Kidney (tissue), 14 donors: Measurements from ENCODE around the gene PRR35. TPM values are rescaled to one million over a fixed set of nuclear protein-coding genes. Genes with fewer than 3 reads are reported as not detected.

ENCODE experiments used
- DNase-seq, 5 donors: peaks; one replicate each; pipeline ENCODE4 v3.0.0-alpha.2; 2013 to 2020
- FAIRE-seq: peaks from 2 replicates; lab custom pipeline; 2012; peaks lifted over from hg19 to GRCh38; lab: Jason Lieb, UNC
- H3K27ac ChIP-seq, 2 donors: one replicate each; pipeline ENCODE4 v1.7.0; 2013; ENCODE audit warnings: low read depth in 2 of 2, low read length in 2 of 2, inconsistent platforms in 1 of 2
- H3K27me3 ChIP-seq: one replicate; pipeline ENCODE4 v1.7.1; 2013; ENCODE audit warnings: low read length, inconsistent platforms; ENCODE audit not compliant: control insufficient read depth, insufficient read depth
- H3K36me3 ChIP-seq, 3 donors: one replicate each; pipeline versions ENCODE4 v1.7.0 to v1.7.1; 2013; ENCODE audit warnings: low read length in 3 of 3, control low read depth in 1 of 3, inconsistent platforms in 1 of 3; ENCODE audit not compliant: insufficient read depth in 3 of 3, control insufficient read depth in 2 of 3
- H3K4me1 ChIP-seq, 3 donors: one replicate each; pipeline versions ENCODE4 v1.7.0 to v1.7.1; 2013; ENCODE audit warnings: low read length in 3 of 3, inconsistent platforms in 1 of 3, low read depth in 1 of 3; ENCODE audit not compliant: control insufficient read depth in 2 of 3, insufficient read depth in 2 of 3
- H3K4me3 ChIP-seq, 3 donors: one replicate each; pipeline versions ENCODE4 v1.7.0 to v1.8.1; 2013; ENCODE audit warnings: low read length in 3 of 3, control low read depth in 1 of 3, inconsistent platforms in 1 of 3
- H3K9ac ChIP-seq, 3 donors: one replicate each; pipeline versions ENCODE4 v1.7.0 to v1.7.1; 2013; ENCODE audit warnings: low read length in 3 of 3, control low read depth in 1 of 3, inconsistent platforms in 1 of 3
- H3K9me3 ChIP-seq, 3 donors: one replicate each; pipeline versions ENCODE4 v1.7.0 to v1.7.1; 2013; ENCODE audit warnings: low read length in 3 of 3, control low read depth in 1 of 3, inconsistent platforms in 1 of 3; ENCODE audit not compliant: control insufficient read depth in 2 of 3, insufficient read depth in 1 of 3
- CTCF ChIP-seq: IDR thresholded peaks from 3 replicates; pipeline ENCODE4 v1.5.1; 2012; ENCODE audit warnings: mild to moderate bottlenecking, moderate library complexity, borderline replicate concordance; ENCODE audit not compliant: insufficient read depth; ENCODE audit errors: extremely low read depth
- intact Hi-C: fragments of 100-400 bp; cut with DNase I; formaldehyde crosslinking; loops from one replicate; pipeline ENCODE4 v1.11.1; 2022
- polyA plus RNA-seq: library from polyadenylated mRNA; stranded (reverse); fragments of 350-450 nt; fragmentation: Illumina TruSeq; extraction: RNeasy Lipid Tissue Mini Kit (QIAGEN cat#74804); gene quantifications from one replicate; pipeline ENCODE4 v1.2.3, GENCODE V29; 2014; ENCODE audit warnings: low read depth, low replicate concordance; ENCODE audit not compliant: insufficient read depth
- total RNA-seq: library from RNA; stranded (reverse); fragmentation: NEBNext Ultra II Directional; extraction: Animal tissue kit (Norgen Biotek cat#: 25700); gene quantifications from one replicate; pipeline ENCODE4 v1.2.1, GENCODE V29; 2021
- donor health status: control.
- donor health status: control.
- donor health status: control.
- donor health status: control.
- donor health status: control.
- donor health status: DM: yes; HTN: yes; CAD: no.
- donor health status: Normal renal cell carcinoma (clear cell type).

The PRR35 gene
- total and polyA plus RNA-seq, 2 donors from 2014 or later: 1.8 to 24.4 TPM

DNA sequence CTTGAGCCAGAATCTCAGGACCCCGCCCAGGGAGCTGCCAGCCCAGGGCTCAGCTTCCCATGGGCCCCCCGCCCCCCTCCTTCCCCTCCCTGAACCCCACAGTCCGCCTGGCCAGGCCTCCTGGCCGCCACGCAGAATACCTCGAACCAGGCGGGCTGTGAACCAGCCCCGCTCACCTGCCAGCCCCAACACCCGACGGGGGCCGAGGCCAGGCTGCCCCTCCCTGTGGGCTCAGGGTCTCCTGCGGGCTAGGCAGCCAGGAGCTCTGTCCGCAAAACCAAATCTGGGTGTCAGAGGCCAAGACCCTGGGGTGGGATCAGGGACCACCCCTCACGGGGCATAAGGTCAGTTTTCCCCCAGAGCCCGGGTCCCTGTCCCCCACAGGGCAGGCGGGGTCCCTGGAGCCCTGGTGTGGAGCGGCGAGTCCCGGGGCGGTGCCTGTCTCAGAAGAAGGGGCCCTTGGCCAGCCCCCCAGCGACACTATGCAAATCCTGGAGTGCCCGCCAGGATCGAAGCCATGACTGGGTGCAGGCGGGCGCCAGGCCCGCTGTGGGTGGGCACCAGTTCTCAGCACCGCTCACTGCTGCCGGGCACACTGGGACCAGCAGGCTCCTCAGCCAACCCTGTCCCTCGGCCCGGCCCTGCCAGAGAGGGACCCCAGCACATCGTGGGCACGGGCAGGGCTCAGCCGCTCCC lies 6.4 kb upstream of the PRR35 start:
- Histone ChIP-seq H3K27ac (no peak overlapping the region), H3K9me3 (no peaks in the 10 kb centered on the region), H3K4me1 (peaks cover 0 to 7% (median 3%) of the 10 kb centered on the region in 3 donors), H3K9ac (no peak overlapping the region), H3K4me3 (no peak overlapping the region), H3K36me3 (peaks cover 0 to 2% (median 0%) of the 10 kb centered on the region in 3 donors), H3K27me3 (no peaks in the 10 kb centered on the region)
- no peak for FAIRE-seq
- no peak for DNase-seq
- intact Hi-C loops: no loop called here
- TF ChIP-seq CTCF: no peak

GRCh38 chr16:554297-554621 lies 5.9 kb upstream of the PRR35 start:
- intact Hi-C loops: no loop called here
- H3K27me3 ChIP-seq: no peaks in the 10 kb centered on the region
- peaks cover 0 to 9% (median 3%) of the 10 kb centered on the region in 3 donors for H3K4me1 ChIP-seq
- peaks cover 0 to 2% (median 0%) of the 10 kb centered on the region in 3 donors for H3K36me3 ChIP-seq
- DNase-seq (no peak), FAIRE-seq (no peak)
- H3K27ac ChIP-seq: no peak overlapping the region
- H3K9me3 ChIP-seq: no peaks in the 10 kb centered on the region
- H3K9ac ChIP-seq: no peak overlapping the region
- no peak for TF ChIP-seq CTCF
- H3K4me3 ChIP-seq: no peak overlapping the region

DNA sequence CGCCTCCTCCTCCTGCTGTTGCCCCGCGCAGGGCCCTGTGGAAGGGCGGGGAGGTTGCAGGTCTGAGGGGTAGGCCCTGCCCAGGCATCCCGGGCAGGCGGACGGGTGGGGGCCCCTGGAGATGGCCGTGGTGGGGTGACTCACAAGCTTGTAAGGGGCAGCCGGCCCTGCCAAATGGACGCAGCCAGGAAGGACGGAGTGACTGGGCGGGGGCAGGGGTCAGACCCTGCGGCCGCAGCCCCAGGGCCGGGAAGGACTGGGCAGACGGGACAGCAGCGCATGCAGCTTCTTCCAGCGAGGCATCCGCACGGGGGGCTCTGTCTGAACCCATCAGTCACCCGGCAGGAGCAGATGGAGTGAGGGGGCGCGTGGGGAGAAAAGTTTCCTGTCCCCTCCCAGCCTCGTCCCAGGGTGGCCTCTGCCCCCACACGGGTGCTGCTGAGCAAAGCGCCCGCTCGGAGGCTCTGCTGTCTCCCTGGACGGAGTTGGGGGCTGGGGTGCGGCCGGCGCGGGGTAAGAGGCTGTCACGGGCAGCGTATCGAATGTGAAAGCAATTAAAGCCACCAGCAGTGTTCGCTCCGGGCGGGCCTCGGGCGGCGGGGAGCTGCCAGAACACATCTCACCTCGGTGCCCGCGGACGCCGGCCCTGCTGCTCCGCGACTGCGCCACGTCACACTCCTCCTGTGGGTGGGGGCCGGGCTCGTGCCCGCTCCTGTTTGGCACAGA lies 5.4 kb upstream of the PRR35 start:
- Histone ChIP-seq H3K27ac (peak overlapping the region in 1 of 2 donors; percentile 11), H3K4me3 (no peak overlapping the region), H3K9me3 (no peaks in the 10 kb centered on the region), H3K27me3 (no peaks in the 10 kb centered on the region), H3K4me1 (peaks cover 0 to 11% (median 3%) of the 10 kb centered on the region in 3 donors), H3K36me3 (peaks cover 0 to 2% (median 0%) of the 10 kb centered on the region in 3 donors), H3K9ac (no peak overlapping the region)
- FAIRE-seq (no peak), DNase-seq (peak in 4 of 5 donors; percentile 56 to 79 (median 67))
- no peak for TF ChIP-seq CTCF
- intact Hi-C loops: no loop called here
